HCT116 (cell line): ENCODE measurements around the gene OR8U1. TPM values are rescaled to one million over a fixed set of nuclear protein-coding genes. Genes with fewer than 3 reads are reported as not detected.

Source experiments
- ATAC-seq: fragments of 200-7000 bp; cut with Tn5 transposase; 2 replicates; pipeline ENCODE4 v1.9.1; 2020; ENCODE audit warnings: mild to moderate bottlenecking, moderate library complexity
- BruUV-seq: library from RNA; stranded (reverse); fragments of 400-500 nt; replicated peaks from 2 replicates; lab custom pipeline; 2021; lab: Mats Ljungman, UMichigan
- CTCF ChIA-PET: fragments of 300-600 bp; sonication (Branson Sonifier 250); formaldehyde crosslinking; loops from one replicate; lab custom pipeline; 2021; ENCODE audit warnings: antibody characterized with exemption; lab: Charles Lee
- POLR2A ChIA-PET: fragments of 300-600, 350-600 bp; sonication (Branson Sonifier 250); formaldehyde crosslinking; loops from one replicate; lab custom pipeline; 2021; ENCODE audit warnings: antibody characterized with exemption; lab: Charles Lee
- RAD21 ChIA-PET, 2 experiments: fragments of 300-600 bp; sonication (Branson Sonifier 250); formaldehyde crosslinking; loops; one replicate each; lab custom pipeline; 2023; ENCODE audit warnings: low total read pairs in 2 of 2; ENCODE audit not compliant: uncharacterized antibody in 2 of 2, unreplicated experiment in 2 of 2, low non-redundant PET in 1 of 2; lab: Charles Lee
- DNase-seq: peaks from one replicate; pipeline ENCODE4 v3.0.0-alpha.2; 2010; ENCODE audit warnings: low read depth, low spot score
- H2AFZ ChIP-seq: fragments of 200-600 bp; shearing (Covaris generic), sonication (generic); 2 replicates; pipeline ENCODE4 v1.6.1; 2017; ENCODE audit warnings: low read depth, mixed run types, mixed read lengths, antibody characterized with exemption, low read length; ENCODE audit not compliant: poor library complexity, severe bottlenecking
- H3K27ac ChIP-seq: 2 replicates; pipeline ENCODE4 v1.5.1; 2012; ENCODE audit warnings: low read depth, low read length
- H3K27me3 ChIP-seq: fragments of 200-600 bp; sonication (generic); 2 replicates; pipeline ENCODE4 v1.6.1; 2016; ENCODE audit warnings: mixed run types, low read length, mixed read lengths; ENCODE audit not compliant: insufficient read depth
- H3K36me3 ChIP-seq, 2 experiments: fragments of 200-500 bp in 1 of 2; fragments of 200-600 bp in 1 of 2; sonication (Bioruptor generic) in 1 of 2; sonication (generic) in 1 of 2; 2 replicates each; pipeline versions ENCODE4 v1.5.1 to v1.6.1; 2014 to 2016; ENCODE audit warnings: low read length in 2 of 2, inconsistent platforms in 1 of 2, mixed read lengths in 1 of 2, mixed run types in 1 of 2; ENCODE audit not compliant: insufficient read depth in 2 of 2, control insufficient read depth in 1 of 2
- H3K4me1 ChIP-seq, 2 experiments: fragments of 200-600 bp in 1 of 2; sonication (generic) in 1 of 2; 2 replicates each; pipeline versions ENCODE4 v1.5.1 to v1.6.1; 2012 to 2017; ENCODE audit warnings: low read length in 2 of 2, inconsistent platforms in 1 of 2, mild to moderate bottlenecking in 1 of 2, mixed read lengths in 1 of 2, mixed run types in 1 of 2, moderate library complexity in 1 of 2; ENCODE audit not compliant: insufficient read depth in 2 of 2, control insufficient read depth in 1 of 2
- H3K4me2 ChIP-seq: fragments of 200-600 bp; sonication (generic); 2 replicates; pipeline ENCODE4 v1.6.1; 2017; ENCODE audit warnings: mixed run types, low read length, mixed read lengths
- H3K4me3 ChIP-seq, 2 experiments: fragments of 200-600 bp in 1 of 2; sonication (generic) in 1 of 2; replicated peaks in 1 of 2; 2 replicates each; pipeline ENCODE4 v1.5.1; 2011 to 2016; ENCODE audit warnings: low read length in 2 of 2, control low read depth in 1 of 2, low read depth in 1 of 2, mild to moderate bottlenecking in 1 of 2, mixed read lengths in 1 of 2, mixed run types in 1 of 2
- H3K79me2 ChIP-seq: fragments of 200-600 bp; sonication (generic); 2 replicates; pipeline ENCODE4 v1.6.1; 2017; ENCODE audit warnings: mild to moderate bottlenecking, mixed run types, low read length, moderate library complexity, mixed read lengths; ENCODE audit not compliant: insufficient read depth
- H3K9ac ChIP-seq: fragments of 200-600 bp; sonication (generic); 2 replicates; pipeline ENCODE4 v1.6.1; 2016; ENCODE audit warnings: low read length, mixed read lengths
- H3K9me2 ChIP-seq: fragments of 200-600 bp; sonication (generic), shearing (Covaris generic); 2 replicates; pipeline ENCODE4 v1.6.1; 2017; ENCODE audit warnings: mixed run types, mild to moderate bottlenecking, moderate library complexity; ENCODE audit not compliant: insufficient read depth
- H3K9me3 ChIP-seq, 2 experiments: fragments of 200-500 bp in 1 of 2; fragments of 200-600 bp in 1 of 2; sonication (Bioruptor generic) in 1 of 2; sonication (generic) in 1 of 2; 2 replicates each; pipeline ENCODE4 v1.6.1; 2014 to 2017; ENCODE audit warnings: low read length in 2 of 2, mixed read lengths in 2 of 2, inconsistent platforms in 1 of 2, low read depth in 1 of 2, mild to moderate bottlenecking in 1 of 2, mixed run types in 1 of 2, moderate library complexity in 1 of 2; ENCODE audit not compliant: control insufficient read depth in 1 of 2, insufficient read depth in 1 of 2
- H4K20me1 ChIP-seq: fragments of 200-600 bp; sonication (generic), shearing (Covaris generic); 2 replicates; pipeline ENCODE4 v1.6.1; 2017; ENCODE audit warnings: mixed run types, mild to moderate bottlenecking, moderate library complexity; ENCODE audit not compliant: insufficient read depth
- ATF3 ChIP-seq: IDR thresholded peaks from 2 replicates; pipeline ENCODE4 v1.6.1; 2012
- CEBPB ChIP-seq: IDR thresholded peaks from 2 replicates; pipeline ENCODE4 v1.6.1; 2012; ENCODE audit warnings: low read depth
- EGR1 ChIP-seq: IDR thresholded peaks from 2 replicates; pipeline ENCODE4 v1.6.1; 2012; ENCODE audit warnings: low read depth
- ELF1 ChIP-seq: IDR thresholded peaks from 2 replicates; pipeline ENCODE4 v1.6.1; 2012; ENCODE audit warnings: low read depth, borderline replicate concordance
- EZH2 ChIP-seq: fragments of 200-600 bp; sonication (generic); IDR thresholded peaks from 2 replicates; pipeline ENCODE4 v1.6.1; 2017; ENCODE audit warnings: antibody characterized with exemption, mixed run types
- EZH2phosphoT487 ChIP-seq: fragments of 200-600 bp; IDR thresholded peaks from 2 replicates; pipeline ENCODE4 v1.6.1; 2018; ENCODE audit warnings: antibody characterized with exemption, borderline replicate concordance
- FOSL1 ChIP-seq: IDR thresholded peaks from 2 replicates; pipeline ENCODE4 v1.6.1; 2012; ENCODE audit warnings: low read depth
- JUND ChIP-seq: IDR thresholded peaks from 2 replicates; pipeline ENCODE4 v1.6.1; 2012
- POLR2A ChIP-seq: IDR thresholded peaks from 2 replicates; pipeline ENCODE4 v1.7.0; 2011; ENCODE audit warnings: borderline replicate concordance; ENCODE audit not compliant: insufficient read depth, insufficient read length; ENCODE audit errors: extremely low read depth
- POLR2AphosphoS5 ChIP-seq: IDR thresholded peaks from 2 replicates; pipeline ENCODE4 v1.6.1; 2011; ENCODE audit warnings: mild to moderate bottlenecking, low read depth, low read length, moderate library complexity
- RAD21 ChIP-seq: IDR thresholded peaks from 2 replicates; pipeline ENCODE4 v1.6.1; 2012; ENCODE audit warnings: low read depth, mild to moderate bottlenecking
- REST ChIP-seq: IDR thresholded peaks from 2 replicates; pipeline ENCODE4 v1.6.1; 2012; ENCODE audit warnings: low read depth
- SP1 ChIP-seq: IDR thresholded peaks from 2 replicates; pipeline ENCODE4 v1.6.1; 2012; ENCODE audit warnings: low read depth
- SRF ChIP-seq: IDR thresholded peaks from 2 replicates; pipeline ENCODE4 v1.6.1; 2012; ENCODE audit warnings: low read depth
- YY1 ChIP-seq: IDR thresholded peaks from 2 replicates; pipeline ENCODE4 v1.6.1; 2011; ENCODE audit warnings: low read length, low read depth, moderate library complexity, mild to moderate bottlenecking; ENCODE audit not compliant: insufficient replicate concordance; ENCODE audit errors: extremely low read depth
- ZBTB33 ChIP-seq: IDR thresholded peaks from 2 replicates; pipeline ENCODE4 v1.6.1; 2011; ENCODE audit warnings: mild to moderate bottlenecking, low read length, moderate library complexity; ENCODE audit not compliant: insufficient replicate concordance; ENCODE audit errors: extremely low read depth
- ZFX ChIP-seq: fragments of 450-650 bp; IDR thresholded peaks from 2 replicates; pipeline ENCODE4 v1.6.1; 2017
- intact Hi-C: fragments of 100-400 bp; cut with micrococcal nuclease; formaldehyde crosslinking; loops from 2 replicates; pipeline ENCODE4 v1.10.0; 2022
- total RNA-seq: library from RNA; stranded (reverse); gene quantifications from one replicate; pipeline ENCODE4 v1.2.1, GENCODE V29; 2021; ENCODE audit not compliant: unreplicated experiment
- TF ChIP-seq, protein P1 (sequence below), 3 experiments: fragments of 200-600 bp in 1 of 3; sonication (generic) in 1 of 3; IDR thresholded peaks in 2 of 3; conservative IDR thresholded peaks in 1 of 3; 2 replicates each; pipeline ENCODE4 v1.5.1; 2012 to 2017; ENCODE audit warnings: low read depth in 2 of 3, low read length in 2 of 3, antibody characterized with exemption in 1 of 3, borderline replicate concordance in 1 of 3, control low read depth in 1 of 3, mild to moderate bottlenecking in 1 of 3, mixed read lengths in 1 of 3, mixed run types in 1 of 3, moderate library complexity in 1 of 3; ENCODE audit not compliant: insufficient read depth in 1 of 3
- TF ChIP-seq, protein P2 (sequence below): IDR thresholded peaks from 2 replicates; pipeline ENCODE4 v1.6.1; 2012

The OR8U1 gene
- total RNA-seq, 1 experiment from 2014 or later, result not detected

- intact Hi-C loops, result no loop called here
Measured at GRCh38 chr11:56410801-56411200, 35.4 kb downstream of the OR8U1 start.

More at GRCh38 chr11:56410801-56411200, 35.4 kb downstream of the OR8U1 start:
- H3K4me2 ChIP-seq, result no peak overlapping the region
- no peak overlapping the region for H2AFZ ChIP-seq
- no peak for ATAC-seq
- TF ChIP-seq YY1 (no peak), ATF3 (no peak), RAD21 (no peak), EZH2 (no peak), ZFX (no peak), SRF (no peak), POLR2A (no peak), REST (no peak), JUND (no peak), POLR2AphosphoS5 (no peak), SP1 (no peak), EGR1 (no peak), ZBTB33 (no peak), EZH2phosphoT487 (no peak), FOSL1 (no peak), ELF1 (no peak), CEBPB (no peak)
- TF ChIP-seq, protein P1, sequence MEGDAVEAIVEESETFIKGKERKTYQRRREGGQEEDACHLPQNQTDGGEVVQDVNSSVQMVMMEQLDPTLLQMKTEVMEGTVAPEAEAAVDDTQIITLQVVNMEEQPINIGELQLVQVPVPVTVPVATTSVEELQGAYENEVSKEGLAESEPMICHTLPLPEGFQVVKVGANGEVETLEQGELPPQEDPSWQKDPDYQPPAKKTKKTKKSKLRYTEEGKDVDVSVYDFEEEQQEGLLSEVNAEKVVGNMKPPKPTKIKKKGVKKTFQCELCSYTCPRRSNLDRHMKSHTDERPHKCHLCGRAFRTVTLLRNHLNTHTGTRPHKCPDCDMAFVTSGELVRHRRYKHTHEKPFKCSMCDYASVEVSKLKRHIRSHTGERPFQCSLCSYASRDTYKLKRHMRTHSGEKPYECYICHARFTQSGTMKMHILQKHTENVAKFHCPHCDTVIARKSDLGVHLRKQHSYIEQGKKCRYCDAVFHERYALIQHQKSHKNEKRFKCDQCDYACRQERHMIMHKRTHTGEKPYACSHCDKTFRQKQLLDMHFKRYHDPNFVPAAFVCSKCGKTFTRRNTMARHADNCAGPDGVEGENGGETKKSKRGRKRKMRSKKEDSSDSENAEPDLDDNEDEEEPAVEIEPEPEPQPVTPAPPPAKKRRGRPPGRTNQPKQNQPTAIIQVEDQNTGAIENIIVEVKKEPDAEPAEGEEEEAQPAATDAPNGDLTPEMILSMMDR (IDR thresholded peaks at IDR 0.05 in 2 of 3, conservative IDR thresholded peaks at IDR 0.05 in 1 of 3; ENCODE audit: borderline replicate concordance in 1 of 3, insufficient read depth in 1 of 3, low read depth in 2 of 3, low read length in 2 of 3), result no peak
- TF ChIP-seq, protein P2, sequence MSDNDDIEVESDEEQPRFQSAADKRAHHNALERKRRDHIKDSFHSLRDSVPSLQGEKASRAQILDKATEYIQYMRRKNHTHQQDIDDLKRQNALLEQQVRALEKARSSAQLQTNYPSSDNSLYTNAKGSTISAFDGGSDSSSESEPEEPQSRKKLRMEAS, result no peak
- H3K9ac ChIP-seq, result no peak overlapping the region
- no peaks in the 10 kb centered on the region for H3K27me3 ChIP-seq
- no peak overlapping the region for H3K4me3 ChIP-seq
- H3K4me1 ChIP-seq, result no peaks in the 10 kb centered on the region
- no peaks in the 10 kb centered on the region for H3K9me2 ChIP-seq
- no TSS peak for BruUV-seq
- no peaks in the 10 kb centered on the region for H4K20me1 ChIP-seq
- H3K36me3 ChIP-seq, result no peaks in the 10 kb centered on the region
- ChIA-PET RAD21 (no interaction called here), POLR2A (no interaction called here), CTCF (no interaction called here)
- DNase-seq, result no peak
- no peaks in the 10 kb centered on the region for H3K79me2 ChIP-seq
- H3K9me3 ChIP-seq, result peaks cover 13 to 22% of the 10 kb centered on the region in 2 experiments; a peak in 3 of 4 replicates
- H3K27ac ChIP-seq, result no peak overlapping the region
